Left forelimb (tissue), 1 donor: ENCODE data around the gene FZD8.
"Not testable (repeated sequence)": the region's sequence is repeated elsewhere in the genome, so short reads cannot be mapped to it uniquely, and the experiment has no call there.

ENCODE experiments used
- DNase-seq: peaks from one replicate; pipeline ENCODE4 v3.0.0-alpha.2; 2018; ENCODE audit warnings: low spot score

FZD8 gene, protein sequence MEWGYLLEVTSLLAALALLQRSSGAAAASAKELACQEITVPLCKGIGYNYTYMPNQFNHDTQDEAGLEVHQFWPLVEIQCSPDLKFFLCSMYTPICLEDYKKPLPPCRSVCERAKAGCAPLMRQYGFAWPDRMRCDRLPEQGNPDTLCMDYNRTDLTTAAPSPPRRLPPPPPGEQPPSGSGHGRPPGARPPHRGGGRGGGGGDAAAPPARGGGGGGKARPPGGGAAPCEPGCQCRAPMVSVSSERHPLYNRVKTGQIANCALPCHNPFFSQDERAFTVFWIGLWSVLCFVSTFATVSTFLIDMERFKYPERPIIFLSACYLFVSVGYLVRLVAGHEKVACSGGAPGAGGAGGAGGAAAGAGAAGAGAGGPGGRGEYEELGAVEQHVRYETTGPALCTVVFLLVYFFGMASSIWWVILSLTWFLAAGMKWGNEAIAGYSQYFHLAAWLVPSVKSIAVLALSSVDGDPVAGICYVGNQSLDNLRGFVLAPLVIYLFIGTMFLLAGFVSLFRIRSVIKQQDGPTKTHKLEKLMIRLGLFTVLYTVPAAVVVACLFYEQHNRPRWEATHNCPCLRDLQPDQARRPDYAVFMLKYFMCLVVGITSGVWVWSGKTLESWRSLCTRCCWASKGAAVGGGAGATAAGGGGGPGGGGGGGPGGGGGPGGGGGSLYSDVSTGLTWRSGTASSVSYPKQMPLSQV

DNA sequence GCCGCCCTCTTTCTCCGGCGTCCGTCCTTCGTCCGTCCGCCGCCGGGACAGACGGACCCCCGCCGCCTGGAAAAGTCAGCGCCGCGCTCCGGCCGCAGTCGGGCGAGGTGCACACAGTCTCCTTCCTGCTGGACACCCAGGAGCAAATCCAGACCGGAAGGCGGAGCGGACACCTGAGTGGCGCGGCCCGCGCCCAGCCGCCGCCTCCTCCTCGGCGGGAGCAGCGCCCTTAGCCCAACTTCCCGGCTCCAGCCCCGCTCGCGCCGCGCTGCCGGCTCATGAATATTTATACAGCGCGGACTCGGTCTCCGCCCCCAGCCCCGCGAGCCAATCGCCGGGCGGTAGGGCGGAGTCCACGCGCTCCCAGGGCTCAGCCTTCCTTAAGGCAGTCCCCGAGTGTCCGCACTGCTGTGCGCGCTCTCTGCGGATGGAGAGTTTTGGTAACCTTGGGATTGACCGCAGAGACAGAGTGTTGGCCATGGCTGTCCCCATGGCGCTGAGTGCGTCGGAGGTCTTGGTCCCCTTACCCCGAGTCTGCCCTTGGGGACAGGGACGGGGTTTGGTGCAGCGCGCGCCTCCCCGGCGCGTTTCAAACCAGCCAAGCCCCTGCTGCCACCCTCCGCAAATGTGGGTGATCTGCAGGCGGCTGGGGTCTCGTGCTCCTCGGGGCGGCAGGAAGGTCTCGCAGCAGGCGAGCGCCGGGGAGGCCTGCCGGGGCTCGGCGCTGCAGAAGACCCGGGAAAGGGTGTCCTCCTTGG lies at the start of gene FZD8:
Gene FZD8 (minus strand): TSS at position 262 of the 758 bp plus-strand sequence. CDS start 867 bp downstream, outside the sequence.
- DNase-seq: peak; percentile 97

DNA sequence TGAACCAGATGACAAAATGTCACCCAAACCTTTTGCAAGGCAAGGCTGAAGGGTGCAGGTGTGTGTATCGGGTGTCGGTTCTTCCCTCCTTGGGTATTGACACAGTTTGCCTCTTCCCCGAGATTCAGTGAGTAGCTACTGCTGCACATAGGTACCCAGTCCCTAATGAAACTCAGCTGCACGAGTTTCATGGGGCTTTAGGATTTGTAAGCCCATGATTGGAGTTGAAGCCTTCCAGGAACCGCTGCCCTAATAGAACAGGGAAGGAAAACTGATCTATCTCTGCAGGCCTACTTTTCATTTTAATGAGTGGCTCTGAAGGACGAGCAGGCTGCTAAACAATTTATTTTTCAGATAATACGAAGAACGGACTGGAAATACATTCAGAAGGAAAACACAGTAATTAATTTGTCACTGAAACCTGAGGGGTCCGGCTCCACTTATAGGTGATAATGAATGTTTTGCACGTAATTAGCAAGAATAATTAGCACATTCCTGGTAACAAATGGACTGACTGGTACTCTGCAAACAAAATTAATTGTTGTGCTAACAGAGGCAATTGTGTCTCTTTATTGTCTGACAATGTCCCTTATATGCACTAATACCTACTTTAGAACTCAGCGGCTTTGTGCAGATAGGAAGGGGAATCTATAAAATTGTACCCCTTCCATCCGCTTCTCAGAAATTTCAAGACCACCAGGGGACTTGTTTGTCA lies 49.6 kb upstream of the FZD8 start:
- DNase-seq: no peak

DNA sequence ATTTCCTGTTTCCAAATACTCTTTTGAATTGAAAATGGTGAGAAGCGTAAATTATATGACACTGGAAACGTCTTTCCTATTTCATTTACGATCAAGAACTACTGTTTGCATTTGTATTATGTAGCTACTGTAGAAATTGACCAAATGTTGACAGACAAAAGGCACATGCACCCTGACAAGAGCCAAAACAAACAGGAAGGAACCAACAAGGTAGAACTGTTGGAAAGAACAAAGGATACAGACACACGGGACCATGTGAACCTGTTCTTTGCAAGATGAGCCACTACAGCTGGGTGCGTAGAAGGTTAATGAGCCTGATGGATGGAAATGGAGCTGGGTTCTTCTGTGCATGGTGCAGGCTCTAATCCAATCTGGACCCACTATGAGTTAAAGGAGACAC lies 48.4 kb upstream of the FZD8 start:
- DNase-seq: no peak

DNA sequence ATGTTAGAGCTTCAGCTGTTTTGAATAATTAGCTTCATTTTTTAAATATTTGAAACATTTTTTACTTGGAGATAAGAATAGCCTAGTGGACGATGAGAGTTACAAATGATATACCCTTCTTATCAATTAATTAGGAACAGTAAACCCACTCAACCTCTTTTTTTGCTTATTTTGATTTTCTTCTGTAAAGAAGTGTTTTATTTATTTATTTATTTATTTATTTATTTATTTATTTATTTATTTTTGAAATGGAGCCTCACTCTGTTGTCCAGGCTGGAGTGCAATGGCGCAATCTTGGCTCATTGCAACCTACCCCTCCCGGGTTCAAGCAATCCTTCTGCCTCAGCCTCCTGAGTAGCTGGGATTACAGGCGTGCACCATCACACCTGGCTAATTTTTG lies 43.8 kb upstream of the FZD8 start:
- DNase-seq: not testable (repeated sequence)

DNA sequence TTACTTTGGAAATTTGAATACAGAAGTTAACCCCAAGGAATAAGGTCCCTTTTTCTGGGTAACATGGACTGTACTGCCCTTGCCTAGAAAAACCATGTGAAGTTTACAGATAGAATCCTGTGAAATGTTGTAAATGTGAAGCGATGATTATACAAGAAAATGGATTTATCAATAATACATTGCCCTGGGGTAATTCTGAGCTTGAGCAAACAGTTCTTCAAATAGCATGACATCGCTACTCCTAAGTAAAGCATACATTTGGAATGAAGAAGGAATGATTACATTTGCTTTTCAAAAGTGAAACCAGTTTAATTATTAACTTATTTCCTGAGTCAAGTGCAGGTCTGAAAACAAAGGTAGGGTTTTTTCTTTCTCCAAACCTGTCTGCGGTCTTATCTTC lies 43.3 kb upstream of the FZD8 start:
- no peak for DNase-seq

DNA sequence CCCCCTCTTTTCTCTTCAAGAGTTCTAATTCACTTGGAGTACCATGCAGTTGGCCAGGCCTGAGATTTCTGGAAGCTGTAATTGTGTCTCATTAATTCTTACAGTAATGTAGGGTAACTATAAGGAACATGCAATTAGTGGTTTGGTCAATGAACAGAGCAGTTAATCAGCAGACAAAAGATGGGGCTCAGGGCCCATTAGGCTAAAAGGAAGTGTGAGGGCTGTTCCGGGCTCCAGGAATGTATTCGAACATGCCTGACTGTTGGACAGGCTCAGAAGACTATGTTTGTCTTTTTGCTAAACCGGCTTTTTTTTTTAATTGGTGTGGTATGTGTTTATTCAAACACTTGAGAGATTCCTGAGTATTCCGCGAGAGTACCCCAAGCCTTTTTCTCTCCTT lies 42.5 kb upstream of the FZD8 start:
- no peak for DNase-seq

DNA sequence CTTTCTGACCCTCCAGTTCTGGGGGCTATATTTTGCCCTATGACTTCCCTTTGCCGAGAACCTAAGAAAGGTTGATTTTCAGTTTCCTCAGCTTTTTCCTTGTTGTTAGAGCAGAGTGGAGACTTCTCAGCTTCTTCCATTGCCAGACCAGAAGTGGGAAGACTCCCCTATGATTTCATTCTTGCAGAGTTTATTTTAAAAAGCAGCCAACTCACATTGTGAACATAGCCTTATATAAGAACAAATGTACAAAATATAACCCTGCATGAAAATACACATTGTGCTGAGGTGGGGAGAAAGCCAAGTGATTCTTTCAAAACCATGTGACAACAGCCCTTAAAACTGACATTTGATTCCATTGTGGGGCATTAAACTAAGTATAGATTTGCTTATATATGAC lies 33.8 kb upstream of the FZD8 start:
- no peak for DNase-seq

DNA sequence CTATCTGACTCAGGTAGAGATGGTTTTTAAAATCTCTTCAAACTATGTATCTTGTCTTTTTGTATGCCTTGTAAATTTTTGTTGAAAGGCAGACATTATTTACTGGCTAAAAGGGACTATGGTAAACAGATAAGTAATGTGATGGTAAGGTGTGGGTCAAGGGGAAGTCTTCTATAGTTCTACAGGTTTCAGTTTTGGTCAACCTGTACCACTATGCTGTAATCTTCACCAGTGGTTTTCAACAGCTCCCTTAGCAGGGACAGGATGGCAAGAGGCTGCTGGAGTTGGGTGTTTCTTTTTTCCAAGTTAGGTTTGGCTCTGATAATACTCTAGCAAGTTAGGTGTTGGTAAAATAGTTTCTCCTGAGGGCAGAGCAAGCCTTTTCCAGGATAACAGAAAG lies 32.7 kb upstream of the FZD8 start:
- no peak for DNase-seq

DNA sequence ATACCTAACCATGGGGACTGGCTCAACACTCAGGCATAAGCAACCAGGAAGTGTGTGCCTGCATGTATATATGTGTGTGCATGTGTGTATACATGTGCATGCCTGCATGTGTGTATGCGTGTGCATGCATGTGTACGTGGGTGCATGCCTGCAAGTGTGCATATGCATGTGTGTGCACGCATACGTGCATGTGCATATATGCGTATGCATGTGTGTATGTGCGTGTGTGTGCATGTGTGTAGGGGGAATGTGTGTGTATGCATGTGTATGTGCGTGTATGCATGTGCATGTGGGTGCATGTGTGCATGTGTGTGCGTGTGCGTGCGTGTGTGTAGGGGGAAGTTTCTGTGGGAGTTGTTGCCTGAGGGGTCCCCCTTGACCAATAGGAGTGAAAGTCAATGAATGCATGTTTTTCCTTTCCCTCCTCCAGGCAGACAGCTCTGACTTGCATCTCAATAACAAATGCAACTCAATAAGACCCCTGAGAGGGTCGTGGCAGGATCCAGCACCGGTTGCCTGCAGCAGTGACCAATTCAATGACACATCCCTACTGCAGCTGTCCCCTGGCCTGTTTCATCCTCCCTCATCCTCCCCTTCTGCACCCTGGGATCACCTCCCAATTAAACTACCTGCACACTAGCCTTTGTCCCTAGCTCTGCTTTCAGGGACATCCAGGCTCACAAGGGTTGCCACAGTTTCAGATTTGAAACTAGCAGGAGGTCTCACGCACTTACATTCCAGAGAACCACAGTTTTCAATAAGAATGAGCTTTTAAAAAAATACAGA lies 27.0 kb upstream of the FZD8 start:
- DNase-seq: no peak

DNA sequence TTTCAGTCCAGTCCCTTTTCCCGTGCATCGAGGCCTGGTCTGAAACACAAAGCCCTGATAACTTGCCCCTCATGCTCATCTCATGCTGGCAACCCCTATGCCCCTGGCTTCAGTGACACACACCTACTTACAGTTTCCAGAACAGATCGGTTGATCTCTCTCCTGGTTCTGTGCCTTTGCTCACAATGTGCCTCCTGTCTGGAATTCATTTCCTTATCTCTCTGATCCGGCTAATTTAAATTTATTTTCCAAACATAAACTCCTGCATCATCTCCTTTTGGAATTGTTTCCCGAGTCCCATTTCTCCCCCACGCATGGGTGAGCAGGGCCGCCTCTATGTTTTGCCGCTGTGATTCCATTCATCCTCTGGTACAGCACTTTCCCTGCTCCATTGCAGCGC lies 25.9 kb upstream of the FZD8 start:
- DNase-seq: no peak

DNA sequence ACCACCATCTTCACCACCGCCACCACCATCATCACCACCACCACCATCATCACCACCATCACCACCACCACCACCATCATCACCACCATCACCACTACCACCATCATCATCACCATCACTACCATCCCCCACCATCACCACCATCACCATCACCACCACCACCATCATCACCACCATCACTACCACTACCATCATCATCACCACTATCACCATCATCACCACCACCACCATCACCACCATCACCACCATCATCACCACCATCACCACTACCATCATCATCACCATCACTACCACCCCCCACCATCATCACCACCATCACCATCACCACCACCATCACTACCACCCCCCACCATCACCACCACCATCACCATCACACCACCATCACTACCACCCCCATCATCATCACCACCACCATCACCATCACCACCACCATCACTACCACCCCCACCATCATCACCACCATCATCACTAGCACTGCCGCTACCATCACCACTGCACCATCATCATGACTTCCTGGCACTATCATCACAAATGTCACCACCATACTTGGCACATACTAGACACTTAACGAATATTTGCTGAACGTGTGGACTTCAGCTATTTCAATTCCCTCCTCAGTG lies 25.3 kb upstream of the FZD8 start:
- DNase-seq: no peak

DNA sequence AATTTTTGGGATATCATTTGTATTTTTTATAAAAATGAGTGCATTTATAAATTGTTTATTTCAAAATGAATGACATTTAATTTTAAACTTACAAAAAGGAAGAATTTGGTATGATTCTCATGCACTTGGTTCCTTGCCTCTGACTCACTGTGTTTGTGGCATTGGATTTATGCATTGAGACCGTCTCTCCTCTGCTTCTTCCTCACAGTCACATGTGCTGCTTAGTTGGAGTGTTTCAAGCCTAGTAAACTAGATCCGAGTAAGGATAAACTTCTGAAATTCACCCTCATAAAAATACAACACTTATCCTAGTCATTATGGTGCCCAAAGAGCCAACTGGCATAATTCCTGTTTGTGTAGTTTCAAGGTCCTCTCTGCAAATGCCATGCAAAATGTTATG lies 19.1 kb upstream of the FZD8 start:
- DNase-seq: no peak

DNA sequence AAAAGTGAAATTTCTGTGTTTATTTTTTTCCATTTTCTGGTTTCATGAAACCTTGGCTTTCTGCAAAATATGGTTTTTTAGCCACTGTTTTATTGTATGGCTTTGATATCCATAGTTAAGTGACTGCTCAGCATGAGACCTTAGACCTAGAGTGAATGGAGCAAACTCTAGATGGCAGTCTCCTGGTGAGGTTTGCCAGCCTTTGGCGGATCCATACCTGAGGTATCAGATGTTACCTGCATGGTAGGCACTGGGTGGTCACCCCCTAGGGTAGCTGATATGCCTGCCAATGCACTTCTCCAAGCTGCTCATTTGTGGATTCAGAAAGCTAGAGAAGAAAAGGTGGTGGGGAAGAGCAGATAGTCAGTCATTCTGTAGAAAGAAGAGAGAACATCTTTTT lies 17.4 kb upstream of the FZD8 start:
- DNase-seq: no peak

DNA sequence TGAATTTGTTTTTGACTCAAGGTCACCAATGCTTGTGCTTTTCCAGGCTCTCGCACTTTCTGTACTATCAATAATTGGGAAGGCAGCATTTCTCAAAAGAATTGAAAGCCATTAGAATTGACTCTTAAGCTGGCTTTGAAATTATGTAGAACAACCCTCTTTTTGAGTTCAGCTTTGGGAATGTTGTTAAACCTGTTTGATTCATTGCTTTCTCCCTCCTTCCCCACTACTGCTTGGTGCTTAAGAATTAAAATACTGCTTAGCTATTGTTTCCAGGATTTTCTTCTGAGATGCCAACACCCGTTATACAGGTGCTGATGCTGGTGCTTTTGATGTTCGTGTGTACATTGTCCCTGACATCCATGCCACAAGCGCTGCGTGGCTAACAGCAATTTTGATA lies 15.5 kb upstream of the FZD8 start:
- no peak for DNase-seq

DNA sequence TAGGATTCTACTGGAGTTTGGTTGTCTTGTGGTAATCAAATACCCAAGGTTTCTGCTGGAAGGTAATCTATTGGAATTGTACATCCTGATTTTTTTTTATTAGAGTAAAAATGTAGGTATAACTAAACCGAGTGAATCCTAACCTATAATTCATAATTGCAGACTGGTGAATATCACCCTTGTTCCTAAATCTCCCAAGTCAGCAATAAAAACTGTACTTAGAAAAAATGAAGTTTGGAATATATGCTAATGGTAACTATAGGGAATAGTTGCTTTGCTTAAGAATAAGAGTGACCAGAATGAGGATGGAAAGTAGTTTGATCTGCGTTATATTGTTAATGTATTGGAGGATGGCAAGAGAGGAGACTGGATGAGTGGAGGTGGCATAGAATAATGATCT lies 10.7 kb upstream of the FZD8 start:
- DNase-seq: no peak

DNA sequence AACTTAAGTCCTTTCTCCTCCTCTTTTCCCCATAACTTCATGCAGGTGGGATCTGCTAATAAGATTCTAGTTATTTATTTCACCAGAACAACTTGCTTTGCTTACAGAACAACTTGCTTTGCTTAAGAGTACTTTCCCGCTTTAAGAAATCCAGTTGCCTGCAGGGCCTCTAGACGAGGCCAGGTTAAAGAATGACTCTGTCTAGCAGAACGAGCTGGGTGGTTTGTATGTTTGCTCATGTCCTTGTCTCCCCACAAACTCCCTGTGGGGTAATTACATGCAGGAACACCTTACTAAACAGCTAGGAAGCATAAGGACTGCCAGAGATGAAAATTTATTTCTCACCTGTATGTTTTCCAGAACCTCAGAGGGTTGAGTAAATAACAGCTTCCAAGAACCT lies 8.8 kb upstream of the FZD8 start:
- DNase-seq: no peak

DNA sequence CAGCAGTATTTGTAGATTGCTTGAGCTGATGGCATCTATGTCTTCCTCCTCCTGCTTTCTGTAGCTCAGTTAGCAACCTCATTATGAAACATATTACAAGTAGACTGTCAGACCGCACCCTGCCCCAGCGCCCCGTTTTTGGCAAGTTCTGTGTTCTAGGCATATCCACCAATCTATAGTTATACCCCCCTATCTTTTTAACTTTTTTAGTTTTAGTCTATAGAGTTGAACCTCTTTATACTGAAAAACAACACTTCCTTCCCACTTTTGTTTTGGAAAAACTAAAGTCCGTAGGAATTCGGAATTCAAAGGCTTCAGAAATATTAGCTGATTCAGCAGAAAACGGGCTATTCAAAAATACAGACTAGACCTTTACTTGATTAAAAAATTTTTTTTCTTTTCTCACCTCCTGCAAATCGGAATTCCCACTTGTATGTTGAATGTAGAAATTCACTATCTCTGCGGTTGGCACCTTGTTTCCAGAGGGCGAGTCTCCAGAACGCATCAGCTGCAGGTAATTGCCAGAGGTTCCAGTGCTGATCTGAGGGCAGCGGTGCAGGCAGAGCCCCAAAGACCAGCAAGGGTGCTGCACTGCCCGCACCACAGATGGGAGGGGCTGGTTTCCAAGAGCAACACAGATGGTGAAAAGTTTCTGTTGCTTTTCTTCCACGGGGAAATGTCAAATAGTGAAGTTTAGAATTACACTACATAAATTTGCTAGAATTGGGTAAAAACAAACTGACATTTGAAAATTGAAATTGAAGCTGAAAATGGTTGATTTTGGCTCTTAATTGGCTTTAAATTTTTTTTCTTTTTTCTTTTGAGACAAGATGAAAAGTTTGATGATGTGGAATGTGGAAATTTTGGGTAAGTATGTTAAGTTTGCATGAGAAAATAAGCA lies 2.2 kb upstream of the FZD8 start:
- no peak for DNase-seq

DNA sequence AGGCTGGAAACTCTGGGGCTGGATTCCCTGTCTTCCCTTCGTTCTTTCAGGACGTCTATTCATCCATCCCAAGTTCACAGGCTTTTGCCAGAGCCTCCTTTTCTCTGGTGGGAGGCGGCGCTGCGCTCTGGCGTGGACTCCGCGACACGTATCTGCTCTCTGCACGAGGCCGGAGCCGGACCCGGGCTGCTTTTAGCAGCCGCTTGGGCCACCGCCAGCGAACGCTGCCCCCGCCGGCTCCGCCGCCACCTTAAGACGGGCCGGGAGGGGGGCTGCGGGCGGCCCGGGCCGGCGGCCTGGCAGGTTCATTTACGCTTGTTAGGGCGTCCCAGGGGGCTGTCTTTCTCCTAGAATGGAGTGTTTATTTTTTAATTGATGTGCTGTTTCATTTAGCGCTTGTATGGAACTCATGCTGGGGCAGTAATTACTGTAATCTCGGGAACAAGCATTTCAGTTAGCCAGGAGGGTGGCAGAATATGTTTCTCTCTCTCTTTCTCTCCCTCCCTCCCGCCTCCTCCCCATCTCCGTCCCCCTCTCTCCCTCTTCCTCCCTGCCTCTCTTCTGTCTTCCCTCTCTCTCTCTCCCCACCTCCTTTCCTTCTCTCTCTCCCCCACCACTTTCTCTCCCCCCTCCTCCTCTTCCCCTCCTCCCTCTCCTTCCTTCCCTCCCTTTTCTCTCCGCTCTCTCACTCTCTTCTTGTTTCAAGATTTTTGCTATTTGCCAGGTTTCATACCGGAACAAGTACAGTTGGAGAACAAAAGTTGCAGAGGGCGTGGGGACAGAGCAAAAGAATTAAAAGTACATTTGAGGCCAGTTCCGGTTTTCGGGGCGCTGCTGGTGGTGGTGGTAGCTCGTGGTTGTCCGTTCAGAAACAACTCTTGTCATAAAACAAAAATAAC lies 1.3 kb upstream of the FZD8 start:
- DNase-seq: peak; percentile 88

DNA sequence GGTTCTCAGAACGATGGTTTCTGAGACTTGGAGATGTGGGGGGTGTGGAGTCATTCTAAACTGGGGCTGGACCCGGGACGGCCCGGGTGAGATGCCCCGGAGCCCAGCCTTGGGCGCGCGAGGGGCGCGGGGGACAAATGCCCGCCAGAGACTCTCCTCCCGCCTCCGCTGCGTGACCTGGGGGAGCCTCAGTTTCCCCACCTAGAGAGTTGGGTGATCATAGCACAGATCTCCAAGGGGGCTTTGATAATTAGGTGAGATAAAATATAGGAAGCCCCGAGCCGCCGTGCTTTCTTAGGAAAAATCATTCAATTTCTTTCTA lies 658 bp upstream of the FZD8 start:
- no peak for DNase-seq
